NCI-H2196 (cell line): ENCODE data around the gene RNF213.

ENCODE experiments used
- DNase-seq: peaks from one replicate; lab custom pipeline; 2025; ENCODE audit not compliant: unreplicated experiment; lab: John Stamatoyannopoulos, UW

Gene RNF213

GRCh38 chr17:80413771-80414507, 153.3 kb downstream of the RNF213 start:
- no peak for DNase-seq

- no peak for DNase-seq
Observed at GRCh38 chr17:80414508-80414802, 153.8 kb downstream of the RNF213 start.

- peak; percentile 99 for DNase-seq
Observed at GRCh38 chr17:80414803-80415625, 154.4 kb downstream of the RNF213 start, which contains the start of gene ENDOV. Gene ENDOV, plus strand, starts transcription at chr17:80415167. Its CDS starts 28 bp downstream, at chr17:80415195.

- no peak for DNase-seq
Observed at GRCh38 chr17:80415626-80416137, 155.0 kb downstream of the RNF213 start.

GRCh38 chr17:80416260-80416939, 155.7 kb downstream of the RNF213 start:
- no peak for DNase-seq

GRCh38 chr17:80416940-80417293, 156.3 kb downstream of the RNF213 start:
- DNase-seq: no peak

GRCh38 chr17:80418589-80418988, 157.9 kb downstream of the RNF213 start:
- no peak for DNase-seq

GRCh38 chr17:80419255-80419654, 158.6 kb downstream of the RNF213 start:
- DNase-seq: no peak

- DNase-seq: no peak
Observed at GRCh38 chr17:80421381-80422090, 160.9 kb downstream of the RNF213 start.

- no peak for DNase-seq
Observed at GRCh38 chr17:80422276-80422675, 161.6 kb downstream of the RNF213 start.

GRCh38 chr17:80422981-80423380, 162.3 kb downstream of the RNF213 start:
- DNase-seq: no peak

- no peak for DNase-seq
Observed at GRCh38 chr17:80423536-80424225, 163.0 kb downstream of the RNF213 start.

GRCh38 chr17:80424261-80424660, 163.6 kb downstream of the RNF213 start:
- DNase-seq: no peak

- DNase-seq: no peak
Observed at GRCh38 chr17:80424878-80425765, 164.5 kb downstream of the RNF213 start.

GRCh38 chr17:80425835-80426426, 165.3 kb downstream of the RNF213 start:
- no peak for DNase-seq

GRCh38 chr17:80426671-80427326, 166.1 kb downstream of the RNF213 start:
- peak; percentile 91 for DNase-seq

- DNase-seq: no peak
Observed at GRCh38 chr17:80427366-80428282, 167.0 kb downstream of the RNF213 start.
